K562 treated with DMSO at 1 percent for 12 hours (cell line): ENCODE measurements around the gene AP3M1. TPM values are rescaled to one million over a fixed set of nuclear protein-coding genes. Genes with fewer than 3 reads are reported as not detected.

Source experiments
- total RNA-seq: library from RNA; unstranded; fragments of 300-600 nt; gene quantifications from 2 replicates; pipeline ENCODE4 v1.2.3, GENCODE V29; 2022; ENCODE audit not compliant: insufficient read depth

The AP3M1 gene, protein sequence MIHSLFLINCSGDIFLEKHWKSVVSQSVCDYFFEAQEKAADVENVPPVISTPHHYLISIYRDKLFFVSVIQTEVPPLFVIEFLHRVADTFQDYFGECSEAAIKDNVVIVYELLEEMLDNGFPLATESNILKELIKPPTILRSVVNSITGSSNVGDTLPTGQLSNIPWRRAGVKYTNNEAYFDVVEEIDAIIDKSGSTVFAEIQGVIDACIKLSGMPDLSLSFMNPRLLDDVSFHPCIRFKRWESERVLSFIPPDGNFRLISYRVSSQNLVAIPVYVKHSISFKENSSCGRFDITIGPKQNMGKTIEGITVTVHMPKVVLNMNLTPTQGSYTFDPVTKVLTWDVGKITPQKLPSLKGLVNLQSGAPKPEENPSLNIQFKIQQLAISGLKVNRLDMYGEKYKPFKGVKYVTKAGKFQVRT
- total RNA-seq: 23.9 and 80.3 TPM in 2 replicates

DNA sequence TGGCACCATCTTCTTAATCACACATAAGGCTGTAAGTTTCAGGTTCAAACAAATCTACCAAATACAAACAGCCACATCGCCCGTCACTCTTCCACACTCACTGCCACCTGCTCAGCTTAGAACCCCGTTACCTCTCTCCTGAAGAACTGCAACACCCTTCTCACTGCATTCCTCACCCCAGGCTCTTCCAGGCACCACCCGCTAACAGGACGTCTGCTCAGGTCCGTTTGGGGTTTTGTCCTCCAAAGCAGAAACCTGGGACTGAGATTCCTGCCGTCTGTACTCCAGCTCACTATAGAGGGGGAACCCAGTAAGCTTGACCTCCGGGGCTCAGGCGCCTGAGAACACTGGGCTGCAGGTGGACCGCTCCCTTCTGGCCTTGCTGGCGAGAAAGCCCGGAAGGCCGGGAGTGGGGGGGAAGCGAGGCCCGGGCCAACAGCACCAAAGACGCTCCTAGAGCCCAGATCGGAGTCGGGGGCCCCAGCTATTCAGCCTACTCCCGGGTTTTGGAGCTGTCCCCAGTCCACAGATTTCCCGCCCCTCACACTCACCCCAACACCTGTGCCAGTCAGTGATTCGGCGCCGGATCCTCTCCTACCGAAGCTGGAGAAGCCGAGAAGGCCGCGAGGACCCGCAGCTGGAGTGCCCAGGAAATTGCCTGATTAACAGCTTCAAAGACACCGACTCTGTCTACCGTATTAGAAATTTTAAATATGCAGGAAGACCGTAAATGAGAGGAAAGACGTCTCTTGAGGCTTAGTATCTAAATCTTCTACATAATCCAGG, at the start of gene AP3M1:
TSS of gene AP3M1 (minus strand) at position 625 of the 786 bp plus-strand sequence. CDS start 12,449 bp downstream, outside the sequence.

DNA sequence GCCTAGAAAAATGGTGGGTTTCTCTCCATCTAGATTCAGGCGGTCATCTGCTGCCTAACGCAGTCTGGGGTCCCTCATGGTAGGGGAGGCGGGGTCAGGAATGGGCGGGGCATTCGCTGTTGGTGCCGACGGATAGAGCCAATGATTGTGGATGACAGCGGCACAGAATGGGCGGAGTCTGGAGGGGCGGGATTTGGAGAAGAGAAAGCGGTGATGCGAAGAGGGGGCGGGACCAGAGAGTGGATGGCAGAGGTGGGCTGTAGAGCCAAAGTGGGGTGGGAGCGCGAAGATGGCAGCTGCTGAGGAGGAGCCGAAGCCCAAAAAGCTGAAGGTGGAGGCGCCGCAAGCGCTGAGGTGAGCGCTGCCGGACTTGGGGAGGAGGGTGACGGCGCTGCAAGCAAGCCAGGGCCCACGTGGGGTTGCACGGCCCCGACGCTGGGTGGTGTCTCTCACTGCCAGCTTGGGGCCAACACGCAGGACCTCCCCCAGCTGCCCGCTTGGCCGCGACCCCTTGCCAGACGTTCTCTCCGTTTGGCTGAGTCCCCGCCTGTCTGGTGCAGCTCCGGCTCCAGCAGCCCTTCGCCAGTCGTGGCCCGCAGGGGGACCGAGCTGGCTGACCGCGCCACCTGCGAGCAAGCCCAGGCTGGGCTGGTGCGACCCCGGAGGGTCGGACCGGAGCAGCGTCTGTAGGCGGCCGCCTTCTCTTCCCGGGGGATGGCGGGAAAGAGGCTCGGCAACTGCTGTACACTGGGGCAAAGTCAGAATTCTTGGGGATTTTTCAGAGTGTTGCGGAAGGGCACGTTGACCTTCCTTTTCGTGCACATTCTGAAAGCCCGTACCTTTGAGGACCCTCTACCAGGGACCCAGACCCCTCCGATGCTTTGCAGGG, 606 bp upstream of the AP3M1 start, which contains the start of gene ADK:
TSS of gene ADK (plus strand) at position 232 of the 889 bp plus-strand sequence. CDS start at position 290, 58 bp downstream.

Other genes with a start within 250 kb of the AP3M1 start
- gene PLAU, start 239.7 kb downstream of the AP3M1 start, total RNA-seq: 23.9 and 42.3 TPM in 2 replicates
- gene VCL, start 152.7 kb downstream of the AP3M1 start, total RNA-seq: 34.1 and 127 TPM in 2 replicates
- gene ADK, start 393 bp upstream of the AP3M1 start, total RNA-seq: 37.3 and 46.4 TPM in 2 replicates